H1 (cell line): ENCODE measurements around the gene BOLA2B. TPM values are rescaled to one million over a fixed set of nuclear protein-coding genes. Genes with fewer than 3 reads are reported as not detected.

Source experiments
- CTCF ChIA-PET: fragments of 300-600 bp; sonication (Branson Sonifier 250); formaldehyde crosslinking; loops from one replicate; lab custom pipeline; 2021; ENCODE audit not compliant: partially characterized antibody; lab: Charles Lee
- POLR2A ChIA-PET: fragments of 300-600 bp; sonication (Branson Sonifier 250); formaldehyde crosslinking; loops from one replicate; lab custom pipeline; 2021; ENCODE audit warnings: inconsistent platforms; ENCODE audit not compliant: partially characterized antibody; lab: Charles Lee
- DNase-seq, 2 experiments: peaks; one replicate each; pipeline versions ENCODE4 v3.0.0 to v3.0.0-alpha.2; 2010 to 2022; ENCODE audit warnings: low spot score in 2 of 2, low read depth in 1 of 2, mixed read lengths in 1 of 2
- FAIRE-seq: peaks from 2 replicates; lab custom pipeline; 2011; peaks lifted over from hg19 to GRCh38; lab: Jason Lieb, UNC
- H2AFZ ChIP-seq: 2 replicates; pipeline ENCODE4 v1.8.1; 2012; ENCODE audit warnings: low read length, inconsistent platforms
- H2AK5ac ChIP-seq: 2 replicates; pipeline ENCODE4 v1.6.1; 2013; ENCODE audit warnings: low read depth, low read length
- H2BK120ac ChIP-seq: replicated peaks from 2 replicates; pipeline ENCODE3; 2013; ENCODE audit warnings: low read depth, low read length, inconsistent platforms
- H2BK12ac ChIP-seq: 2 replicates; pipeline ENCODE4 v1.6.1; 2013; ENCODE audit warnings: low read depth, low read length
- H2BK15ac ChIP-seq: 2 replicates; pipeline ENCODE4 v1.6.1; 2013; ENCODE audit warnings: low read length
- H2BK20ac ChIP-seq: 2 replicates; pipeline ENCODE4 v1.6.1; 2013; ENCODE audit warnings: low read length
- H2BK5ac ChIP-seq: 2 replicates; pipeline ENCODE4 v1.6.1; 2013; ENCODE audit warnings: low read depth, low read length
- H3K14ac ChIP-seq: 2 replicates; pipeline ENCODE4 v1.6.1; 2013; ENCODE audit warnings: inconsistent platforms; ENCODE audit not compliant: insufficient read length
- H3K18ac ChIP-seq: 2 replicates; pipeline ENCODE4 v1.6.1; 2013; ENCODE audit warnings: low read length; ENCODE audit errors: extremely low read depth
- H3K23ac ChIP-seq: 2 replicates; pipeline ENCODE4 v1.6.1; 2013; ENCODE audit warnings: inconsistent platforms; ENCODE audit not compliant: insufficient read length
- H3K23me2 ChIP-seq: 2 replicates; pipeline ENCODE4 v1.6.1; 2013; ENCODE audit warnings: low read depth, low read length
- H3K27ac ChIP-seq: 2 replicates; pipeline ENCODE4 v1.6.1; 2011; ENCODE audit warnings: low read depth, low read length, inconsistent platforms
- H3K27me3 ChIP-seq, 4 experiments: replicated peaks in 1 of 4; 1 replicate in 1 of 4; 2 replicates in 3 of 4; pipeline versions ENCODE4 v1.6.1 to v1.8.1; 2011 to 2013; ENCODE audit warnings: low read length in 3 of 4, mild to moderate bottlenecking in 3 of 4, inconsistent platforms in 2 of 4, mixed read lengths in 2 of 4, moderate library complexity in 1 of 4; ENCODE audit not compliant: control insufficient read depth in 3 of 4, insufficient read depth in 3 of 4; ENCODE audit errors: extremely low read depth in 1 of 4
- H3K36me3 ChIP-seq, 4 experiments: 2 replicates each; pipeline versions ENCODE4 v1.6.1 to v1.8.1; 2011 to 2013; ENCODE audit warnings: mild to moderate bottlenecking in 4 of 4, low read length in 3 of 4, moderate library complexity in 2 of 4, control low read depth in 1 of 4, inconsistent platforms in 1 of 4; ENCODE audit not compliant: insufficient read depth in 4 of 4, control insufficient read depth in 2 of 4
- H3K4ac ChIP-seq: replicated peaks from 2 replicates; pipeline ENCODE3; 2013; ENCODE audit warnings: low read length, low read depth, mixed read lengths, inconsistent platforms; ENCODE audit not compliant: insufficient read length
- H3K4me1 ChIP-seq, 4 experiments: replicated peaks in 1 of 4; 1 replicate in 1 of 4; 2 replicates in 3 of 4; pipeline versions ENCODE4 v1.6.1 to v1.8.1; 2011 to 2013; ENCODE audit warnings: low read length in 3 of 4, inconsistent platforms in 2 of 4, mixed read lengths in 1 of 4; ENCODE audit not compliant: insufficient read depth in 4 of 4, control insufficient read depth in 3 of 4
- H3K4me2 ChIP-seq, 2 experiments: 2 replicates each; pipeline versions ENCODE4 v1.6.1 to v1.8.1; 2011 to 2013; ENCODE audit warnings: low read depth in 2 of 2, low read length in 2 of 2, control low read depth in 1 of 2, inconsistent platforms in 1 of 2, mild to moderate bottlenecking in 1 of 2; ENCODE audit not compliant: insufficient read depth in 1 of 2
- H3K4me3 ChIP-seq, 4 experiments: fragments of 200-600, 300-600 bp in 1 of 4; sonication (generic), shearing (Covaris generic), sonication (Bioruptor Twin) in 1 of 4; 2 replicates each; pipeline versions ENCODE4 v1.5.1 to v1.8.1; 2011 to 2016; ENCODE audit warnings: low read length in 4 of 4, low read depth in 3 of 4, control low read depth in 2 of 4, inconsistent platforms in 2 of 4, mild to moderate bottlenecking in 2 of 4, mixed read lengths in 1 of 4, moderate library complexity in 1 of 4; ENCODE audit not compliant: insufficient read depth in 2 of 4; ENCODE audit errors: extremely low read depth in 1 of 4
- H3K56ac ChIP-seq: replicated peaks from 2 replicates; pipeline ENCODE3; 2013; ENCODE audit warnings: low read depth, mild to moderate bottlenecking, mixed read lengths, low read length, inconsistent platforms; ENCODE audit not compliant: insufficient read length
- H3K79me1 ChIP-seq: 2 replicates; pipeline ENCODE4 v1.6.1; 2013; ENCODE audit warnings: low read depth, low read length, control low read depth
- H3K79me2 ChIP-seq, 2 experiments: 2 replicates each; pipeline versions ENCODE4 v1.6.1 to v1.8.1; 2012 to 2013; ENCODE audit warnings: low read length in 2 of 2, mild to moderate bottlenecking in 2 of 2, inconsistent platforms in 1 of 2; ENCODE audit not compliant: insufficient read depth in 2 of 2, control insufficient read depth in 1 of 2
- H3K9ac ChIP-seq, 4 experiments: replicated peaks in 1 of 4; 1 replicate in 1 of 4; 2 replicates in 3 of 4; pipeline versions ENCODE4 v1.6.1 to v1.8.1; 2011 to 2013; ENCODE audit warnings: low read depth in 3 of 4, low read length in 3 of 4, control low read depth in 2 of 4, mild to moderate bottlenecking in 2 of 4, moderate library complexity in 2 of 4, inconsistent platforms in 1 of 4; ENCODE audit errors: extremely low read depth in 1 of 4
- H3K9me3 ChIP-seq, 2 experiments: 2 replicates each; pipeline versions ENCODE4 v1.6.1 to v1.8.1; 2012 to 2013; ENCODE audit warnings: mild to moderate bottlenecking in 2 of 2, moderate library complexity in 2 of 2, control low read depth in 1 of 2, inconsistent platforms in 1 of 2, low read depth in 1 of 2, low read length in 1 of 2, mixed read lengths in 1 of 2; ENCODE audit not compliant: insufficient read depth in 2 of 2
- H4K20me1 ChIP-seq, 2 experiments: replicated peaks in 1 of 2; 2 replicates each; pipeline versions ENCODE3 to v1.8.1; 2011 to 2013; ENCODE audit warnings: inconsistent platforms in 2 of 2, low read length in 2 of 2, mild to moderate bottlenecking in 1 of 2; ENCODE audit not compliant: insufficient read depth in 2 of 2, control insufficient read depth in 1 of 2
- H4K5ac ChIP-seq: 2 replicates; pipeline ENCODE4 v1.6.1; 2013; ENCODE audit warnings: low read length, low read depth, mixed read lengths, inconsistent platforms; ENCODE audit not compliant: insufficient read length
- H4K8ac ChIP-seq: 2 replicates; pipeline ENCODE4 v1.8.0; 2013; ENCODE audit warnings: mild to moderate bottlenecking, moderate library complexity, low read length, inconsistent platforms; ENCODE audit not compliant: insufficient read depth; ENCODE audit errors: extremely low read depth
- H4K91ac ChIP-seq: replicated peaks from 2 replicates; pipeline ENCODE3; 2013; ENCODE audit warnings: low read length, mixed read lengths, inconsistent platforms; ENCODE audit not compliant: insufficient read length
- ASH2L ChIP-seq: fragments of 200-600, 300-600 bp; sonication (generic); IDR thresholded peaks from one replicate; pipeline ENCODE4 v1.7.1; 2017; ENCODE audit warnings: low read length
- BACH1 ChIP-seq: IDR thresholded peaks from 2 replicates; pipeline ENCODE4 v1.6.1; 2012; ENCODE audit warnings: low read length, improper control_type of control experiment
- CHD2 ChIP-seq: IDR thresholded peaks from 2 replicates; pipeline ENCODE4 v1.6.1; 2012; ENCODE audit warnings: low read length, improper control_type of control experiment
- E2F6 ChIP-seq: IDR thresholded peaks from 2 replicates; pipeline ENCODE4 v1.6.1; 2012; ENCODE audit warnings: inconsistent platforms
- EP300 ChIP-seq, 2 experiments: IDR thresholded peaks; 1 replicate in 1 of 2; 2 replicates in 1 of 2; pipeline ENCODE4 v1.6.1; 2011 to 2012; ENCODE audit warnings: low read depth in 2 of 2, low read length in 2 of 2, mild to moderate bottlenecking in 2 of 2, borderline replicate concordance in 1 of 2, inconsistent platforms in 1 of 2, moderate library complexity in 1 of 2
- EZH2 ChIP-seq: fragments of 200-600 bp; sonication (generic); IDR thresholded peaks from 2 replicates; pipeline ENCODE4 v1.7.1; 2012; ENCODE audit warnings: low read depth, mild to moderate bottlenecking, moderate library complexity, low read length, inconsistent platforms; ENCODE audit not compliant: severe bottlenecking
- FOSL1 ChIP-seq: IDR thresholded peaks from 2 replicates; pipeline ENCODE4 v1.6.1; 2011; ENCODE audit warnings: mild to moderate bottlenecking, low read depth, low read length, moderate library complexity; ENCODE audit not compliant: insufficient read depth
- JUN ChIP-seq: IDR thresholded peaks from 2 replicates; pipeline ENCODE4 v1.6.1; 2011; ENCODE audit warnings: low read depth, mild to moderate bottlenecking, improper control_type of control experiment, low read length
- NRF1 ChIP-seq: IDR thresholded peaks from 2 replicates; pipeline ENCODE4 v1.6.1; 2011; ENCODE audit warnings: mild to moderate bottlenecking, low read depth, low read length, improper control_type of control experiment
- RBBP5 ChIP-seq: IDR thresholded peaks from 2 replicates; pipeline ENCODE4 v1.7.1; 2012; ENCODE audit warnings: low read depth, mild to moderate bottlenecking, inconsistent platforms, low read length, moderate library complexity, borderline replicate concordance
- RFX5 ChIP-seq: IDR thresholded peaks from 2 replicates; pipeline ENCODE4 v1.6.1; 2011; ENCODE audit warnings: low read depth, low read length, improper control_type of control experiment, borderline replicate concordance
- SUZ12 ChIP-seq: fragments of 200-600 bp; sonication (generic); IDR thresholded peaks from 2 replicates; pipeline ENCODE4 v1.6.1; 2012; ENCODE audit warnings: mild to moderate bottlenecking, inconsistent platforms, low read length, moderate library complexity, mixed read lengths
- USF2 ChIP-seq: IDR thresholded peaks from 2 replicates; pipeline ENCODE4 v1.6.1; 2011; ENCODE audit warnings: low read length, improper control_type of control experiment
- WGBS, 2 experiments: shearing (Covaris generic) in 1 of 2; methylation state at CpG; one replicate each; pipeline versions ENCODE4 v1.1.6 to v1.1.7; 2013 to 2015; ENCODE audit warnings: low lambda C conversion rate in 2 of 2, mixed read lengths in 2 of 2, inconsistent platforms in 1 of 2, low coverage in 1 of 2, missing lambda C conversion rate in 1 of 2; ENCODE audit not compliant: insufficient replicate concordance in 2 of 2, insufficient coverage in 1 of 2, insufficient read length in 1 of 2; ENCODE audit errors: extremely low coverage in 1 of 2, missing lambda C conversion rate in 1 of 2; 5-methylcytosine and 5-hydroxymethylcytosine counted together
- polyA plus RNA-seq, 7 experiments: library from polyadenylated mRNA; depleted of rRNA in 3 of 7; stranded (reverse) in 5 of 7; unstranded in 2 of 7; fragments of >200 nt in 5 of 7; fragments of 200-250 nt in 2 of 7; gene quantifications; 1 replicate in 5 of 7; 2 replicates in 1 of 7; 4 replicates in 1 of 7; pipeline versions ENCODE4 v1.2.1 to v1.2.3, GENCODE V29; 2011 to 2013; ENCODE audit warnings: missing spikeins in 2 of 7, mixed read lengths in 2 of 7
- total RNA-seq: library from RNA; stranded (reverse); fragmentation: NEBNext Ultra II Directional; extraction: Animal tissue kit (Norgen Biotek cat#: 25700); gene quantifications from 2 replicates; pipeline ENCODE4 v1.2.1, GENCODE V29; 2021

BOLA2B gene
- total and polyA plus RNA-seq, 2 of the 8 experiments (the other 6 are each of a cell fraction or from before 2014, with no cell fraction given) = 208 to 872 TPM

GRCh38 chr16:30143347-30143702 is 50.1 kb downstream of the BOLA2B start:
- Histone ChIP-seq H2BK5ac (no peak overlapping the region), H2BK20ac (no peak overlapping the region), H3K79me1 (no peaks in the 10 kb centered on the region), H3K27ac (no peak overlapping the region), H2BK12ac (no peak overlapping the region), H3K79me2 (no peaks in the 10 kb centered on the region), H3K14ac (no peak overlapping the region), H3K4me2 (no peak overlapping the region), H3K36me3 (no peaks in the 10 kb centered on the region), H2BK120ac (no peak overlapping the region), H4K5ac (no peak overlapping the region), H4K8ac (no peak overlapping the region), H2AK5ac (no peak overlapping the region), H3K9ac (no peak overlapping the region), H2AFZ (no peak overlapping the region), H3K23me2 (no peaks in the 10 kb centered on the region), H3K18ac (no peak overlapping the region), H3K4ac (no peak overlapping the region), H3K4me3 (no peak overlapping the region), H4K91ac (no peak overlapping the region), H3K56ac (no peak overlapping the region), H2BK15ac (no peak overlapping the region), H3K27me3 (no peaks in the 10 kb centered on the region), H3K9me3 (no peaks in the 10 kb centered on the region), H3K23ac (no peak overlapping the region), H3K4me1 (no peaks in the 10 kb centered on the region), H4K20me1 (no peaks in the 10 kb centered on the region)
- DNase-seq = no peak
- CTCF ChIA-PET = interaction anchor here (0.6 to 1.7 kb wide), 6 partner anchors 31 to 486 kb away, joined by 3 to 7 read pairs (median 4); no protein-coding TSS in a partner anchor
- POLR2A ChIA-PET = no interaction called here
- WGBS, 2 experiments = 71% methylated on average over 2 of the region's 2 CpGs; no CpG with 5 or more reads in 1 of the 2 experiments
- no peak for FAIRE-seq
- no peak for TF ChIP-seq CHD2
- no peak for TF ChIP-seq FOSL1
- TF ChIP-seq NRF1 = no peak
- no peak for TF ChIP-seq E2F6
- TF ChIP-seq EZH2 = no peak
- TF ChIP-seq RFX5 = no peak
- TF ChIP-seq JUN = no peak
- no peak for TF ChIP-seq USF2
- TF ChIP-seq ASH2L = no peak
- TF ChIP-seq EP300 (IDR thresholded peaks at IDR 0.05; ENCODE audit: borderline replicate concordance in 1 of 2, low read depth in 2 of 2, low read length in 2 of 2) = no peak
- TF ChIP-seq BACH1 = no peak
- TF ChIP-seq RBBP5 = no peak
- TF ChIP-seq SUZ12 = no peak
